Transverse colon (tissue), 4 donors: ENCODE data around the gene SPDYE4. TPM values are rescaled to one million over a fixed set of nuclear protein-coding genes. Genes with fewer than 3 reads are reported as not detected.

Source experiments
- DNase-seq: peaks from one replicate; pipeline ENCODE4 v3.0.0-alpha.2; 2019
- H3K27ac ChIP-seq, 4 donors: fragments of 200-600 bp; sonication (generic); 2 replicates each; pipeline ENCODE4 v1.5.1; 2016 to 2018; ENCODE audit warnings: inconsistent platforms in 4 of 4
- H3K27me3 ChIP-seq: fragments of 200-600 bp; sonication (generic); 2 replicates; pipeline ENCODE4 v1.5.1; 2017; ENCODE audit warnings: inconsistent platforms
- H3K36me3 ChIP-seq, 4 donors: fragments of 200-600 bp; sonication (generic); 2 replicates each; pipeline ENCODE4 v1.5.1; 2017 to 2019; ENCODE audit warnings: inconsistent platforms in 4 of 4
- H3K4me1 ChIP-seq, 4 donors: fragments of 200-600 bp; sonication (generic); 2 replicates each; pipeline ENCODE4 v1.5.1; 2017 to 2020; ENCODE audit warnings: inconsistent platforms in 4 of 4
- H3K4me3 ChIP-seq, 4 donors: fragments of 200-600 bp; sonication (generic); 1 replicate in 1 of 4; 2 replicates in 3 of 4; pipeline versions ENCODE4 v1.5.1 to v1.6.1; 2017 to 2019; ENCODE audit warnings: inconsistent platforms in 4 of 4
- H3K9me3 ChIP-seq, 2 donors: fragments of 200-600 bp; sonication (generic); 2 replicates each; pipeline ENCODE4 v1.5.1; 2017 to 2019; ENCODE audit warnings: inconsistent platforms in 2 of 2
- EP300 ChIP-seq: sonication (generic); formaldehyde crosslinking; IDR thresholded peaks from one replicate; pipeline ENCODE4 v1.6.1; 2017; ENCODE audit warnings: antibody characterized with exemption, low read depth
- POLR2A ChIP-seq: fragments of 450-650 bp; IDR thresholded peaks from one replicate; pipeline ENCODE4 v1.6.1; 2016; ENCODE audit warnings: antibody characterized with exemption, mild to moderate bottlenecking, moderate library complexity
- POLR2AphosphoS5 ChIP-seq, 3 donors: sonication (generic); formaldehyde crosslinking; IDR thresholded peaks; one replicate each; pipeline ENCODE4 v1.6.1; 2016; ENCODE audit warnings: antibody characterized with exemption in 3 of 3
- WGBS, 2 donors: methylation state at CpG; one replicate each; pipeline ENCODE4 v1.1.5; 2018; ENCODE audit warnings: low coverage in 1 of 2; 5-methylcytosine and 5-hydroxymethylcytosine counted together
- in situ Hi-C, 4 donors: fragments of 200-750 bp; cut with MboI; loops; one replicate each; pipeline versions ENCODE4 v1.15.0 to v1.15.1; 2017; ENCODE audit warnings: low sequenced_read_pairs in 3 of 4, low pct_ligation_motif_present in 1 of 4, low pct_unique_long_range_greater_than_20kb in 1 of 4
- intact Hi-C: fragments of 100-400 bp; cut with DNase I; formaldehyde crosslinking; loops from one replicate; pipeline ENCODE4 v1.15.1; 2023; ENCODE audit warnings: low total_unique reads
- total RNA-seq, 4 donors: library from RNA; depleted of rRNA; stranded (reverse); fragments of >200 nt; gene quantifications; one replicate each; pipeline ENCODE4 v1.1.0, GENCODE V29; 2016
- TF ChIP-seq, protein P1 (sequence below), 5 experiments: fragments of 200-600 bp in 3 of 5; fragments of 450-650 bp in 2 of 5; sonication (generic) in 3 of 5; IDR thresholded peaks; 1 replicate in 2 of 5; 2 replicates in 3 of 5; pipeline ENCODE4 v1.5.1; 2016 to 2017; ENCODE audit warnings: antibody characterized with exemption in 5 of 5, inconsistent platforms in 3 of 5, mild to moderate bottlenecking in 2 of 5, moderate library complexity in 1 of 5

SPDYE4 gene
- total RNA-seq, 4 donors from 2014 or later: not detected

DNA sequence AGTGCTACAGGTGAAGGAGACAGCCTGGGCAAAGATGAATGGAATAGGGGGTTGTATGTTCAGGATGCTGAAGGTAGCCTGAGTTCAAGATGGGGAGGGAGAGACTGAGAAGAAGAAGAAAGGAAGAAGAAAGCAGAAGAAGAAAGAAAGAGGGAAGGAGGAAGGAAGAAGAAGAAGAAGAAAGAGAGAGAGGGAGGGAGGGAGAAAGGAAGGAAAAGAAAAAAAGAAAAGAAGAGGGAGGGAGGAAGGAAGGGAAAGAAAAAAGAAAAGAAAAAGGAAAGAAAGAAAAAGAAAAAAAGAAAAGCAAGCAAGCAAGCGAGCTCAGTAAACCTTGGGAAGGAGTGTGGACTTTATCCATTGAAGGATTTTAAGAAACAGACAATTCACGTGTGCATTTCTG is 21.6 kb downstream of the SPDYE4 start:
- Histone ChIP-seq H3K9me3 (no peaks in the 10 kb centered on the region), H3K27ac (no peak overlapping the region), H3K27me3 (no peaks in the 10 kb centered on the region), H3K4me3 (no peak overlapping the region), H3K36me3 (no peaks in the 10 kb centered on the region), H3K4me1 (no peaks in the 10 kb centered on the region)
- no peak for TF ChIP-seq EP300
- TF ChIP-seq POLR2A: no peak
- no peak for TF ChIP-seq POLR2AphosphoS5 (IDR thresholded peaks at IDR 0.05)
- TF ChIP-seq, protein P1, sequence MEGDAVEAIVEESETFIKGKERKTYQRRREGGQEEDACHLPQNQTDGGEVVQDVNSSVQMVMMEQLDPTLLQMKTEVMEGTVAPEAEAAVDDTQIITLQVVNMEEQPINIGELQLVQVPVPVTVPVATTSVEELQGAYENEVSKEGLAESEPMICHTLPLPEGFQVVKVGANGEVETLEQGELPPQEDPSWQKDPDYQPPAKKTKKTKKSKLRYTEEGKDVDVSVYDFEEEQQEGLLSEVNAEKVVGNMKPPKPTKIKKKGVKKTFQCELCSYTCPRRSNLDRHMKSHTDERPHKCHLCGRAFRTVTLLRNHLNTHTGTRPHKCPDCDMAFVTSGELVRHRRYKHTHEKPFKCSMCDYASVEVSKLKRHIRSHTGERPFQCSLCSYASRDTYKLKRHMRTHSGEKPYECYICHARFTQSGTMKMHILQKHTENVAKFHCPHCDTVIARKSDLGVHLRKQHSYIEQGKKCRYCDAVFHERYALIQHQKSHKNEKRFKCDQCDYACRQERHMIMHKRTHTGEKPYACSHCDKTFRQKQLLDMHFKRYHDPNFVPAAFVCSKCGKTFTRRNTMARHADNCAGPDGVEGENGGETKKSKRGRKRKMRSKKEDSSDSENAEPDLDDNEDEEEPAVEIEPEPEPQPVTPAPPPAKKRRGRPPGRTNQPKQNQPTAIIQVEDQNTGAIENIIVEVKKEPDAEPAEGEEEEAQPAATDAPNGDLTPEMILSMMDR (IDR thresholded peaks at IDR 0.05): no peak
- in situ Hi-C loops (loop anchor here in 1 of 4 donors (25.0 kb wide), 1 partner anchor 324 kb away; no protein-coding TSS in a partner anchor), intact Hi-C loops (no loop called here)
- 60 to 84% methylated on average over 2 of the region's 2 CpGs for WGBS, 2 donors
- DNase-seq: no peak

DNA sequence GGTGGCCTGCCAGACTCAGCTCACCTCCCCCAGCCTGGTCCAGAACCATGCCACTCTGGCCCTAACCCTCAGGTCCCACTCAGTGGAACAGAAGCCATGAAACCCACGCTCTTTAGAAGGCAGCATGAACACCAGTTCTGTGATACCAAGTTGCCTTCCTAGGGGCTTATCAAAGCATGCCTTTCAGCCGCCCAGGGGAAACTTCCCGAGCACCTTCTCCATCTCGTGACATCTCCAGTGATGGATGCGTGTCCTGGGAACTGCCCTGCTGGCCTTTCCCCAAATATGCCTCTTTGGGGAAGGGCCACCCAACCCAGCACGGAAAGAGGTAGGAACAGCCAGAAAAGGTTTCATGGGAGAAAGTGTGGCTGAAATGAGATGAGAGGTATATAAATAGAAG is 22.0 kb downstream of the SPDYE4 start:
- Histone ChIP-seq H3K4me1 (no peaks in the 10 kb centered on the region), H3K27ac (no peak overlapping the region), H3K36me3 (no peaks in the 10 kb centered on the region), H3K27me3 (no peaks in the 10 kb centered on the region), H3K9me3 (no peaks in the 10 kb centered on the region), H3K4me3 (no peak overlapping the region)
- DNase-seq: no peak
- in situ Hi-C loops: loop anchor here in 1 of 4 donors (25.0 kb wide), 1 partner anchor 324 kb away; no protein-coding TSS in a partner anchor
- intact Hi-C loops: no loop called here
- TF ChIP-seq, protein P1 (IDR thresholded peaks at IDR 0.05): no peak
- no peak for TF ChIP-seq EP300
- TF ChIP-seq POLR2A: no peak
- no peak for TF ChIP-seq POLR2AphosphoS5 (IDR thresholded peaks at IDR 0.05)
- 75% methylated on average over 6 of the region's 6 CpGs; no CpG with 5 or more reads in 1 of the 2 donors for WGBS, 2 donors

DNA sequence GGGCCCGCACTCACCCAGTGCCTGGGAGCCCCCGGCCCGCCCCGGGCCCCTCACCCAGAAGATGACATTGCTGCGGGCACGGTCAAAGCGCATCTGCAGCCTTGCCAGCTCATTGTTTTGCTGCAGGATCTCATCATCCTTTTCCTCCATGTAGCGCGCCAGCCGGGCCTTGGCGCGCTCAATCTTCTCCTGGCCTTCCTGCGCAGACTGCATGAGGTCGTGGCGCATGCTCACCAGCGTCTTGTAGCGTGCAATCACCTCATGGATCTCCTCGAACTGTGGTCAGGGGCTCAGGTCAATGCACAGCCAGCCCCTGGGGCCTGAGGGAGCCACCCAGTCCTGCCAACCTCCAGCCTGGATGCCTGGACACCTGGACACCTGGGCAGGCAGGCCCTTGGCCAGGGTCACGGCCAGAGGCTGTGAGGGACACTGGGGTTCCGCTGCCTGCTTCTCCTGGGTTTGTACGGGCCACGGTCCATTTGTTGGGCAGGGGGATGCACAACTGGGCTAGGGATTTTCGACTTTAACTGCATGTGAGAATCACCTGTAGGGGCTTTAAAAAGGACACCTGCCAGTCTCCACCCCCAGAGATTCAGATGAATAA is 22.9 kb downstream of the SPDYE4 start:
- TF ChIP-seq, protein P1 (IDR thresholded peaks at IDR 0.05): no peak
- no peak for TF ChIP-seq POLR2A
- no peak for TF ChIP-seq EP300
- no peak for TF ChIP-seq POLR2AphosphoS5 (IDR thresholded peaks at IDR 0.05)
- no peaks in the 10 kb centered on the region for H3K4me1 ChIP-seq
- WGBS, 2 donors: 92% methylated on average over 22 of the region's 23 CpGs; no CpG with 5 or more reads in 1 of the 2 donors
- DNase-seq: no peak
- no peaks in the 10 kb centered on the region for H3K9me3 ChIP-seq
- H3K27me3 ChIP-seq: no peaks in the 10 kb centered on the region
- no peaks in the 10 kb centered on the region for H3K36me3 ChIP-seq
- H3K27ac ChIP-seq: no peak overlapping the region
- in situ Hi-C loops: loop anchor here in 1 of 4 donors (25.0 kb wide), 1 partner anchor 323 kb away; no protein-coding TSS in a partner anchor
- intact Hi-C loops: no loop called here
- no peak overlapping the region for H3K4me3 ChIP-seq

DNA sequence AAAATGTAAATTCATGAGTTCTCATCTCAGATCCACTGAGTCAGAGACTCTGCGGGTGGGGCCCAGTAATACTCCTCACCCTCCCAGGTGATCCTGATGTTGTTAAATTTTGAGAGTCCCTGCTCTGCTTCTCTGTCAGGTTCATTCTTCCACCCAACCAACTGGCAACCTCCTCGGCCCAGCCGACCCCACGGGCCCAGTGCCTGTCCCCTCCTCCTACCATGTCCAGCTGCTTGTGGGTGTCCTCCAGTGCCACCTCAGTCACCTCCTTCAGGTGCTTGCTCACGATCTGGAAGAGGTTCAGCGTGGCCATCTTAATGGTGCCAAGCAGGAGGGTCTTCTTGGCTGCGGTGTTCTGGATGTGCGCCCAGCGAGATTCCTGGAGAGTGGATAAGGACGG is 23.5 kb downstream of the SPDYE4 start:
- in situ Hi-C loops (loop anchor here in 1 of 4 donors (25.0 kb wide), 1 partner anchor 323 kb away; no protein-coding TSS in a partner anchor), intact Hi-C loops (no loop called here)
- WGBS, 2 donors: 88 to 95% methylated on average over 6 to 10 of the region's 10 CpGs
- TF ChIP-seq POLR2AphosphoS5 (IDR thresholded peaks at IDR 0.05) (no peak), POLR2A (no peak)
- Histone ChIP-seq H3K27ac (no peak overlapping the region), H3K4me3 (no peak overlapping the region), H3K27me3 (no peaks in the 10 kb centered on the region), H3K36me3 (no peaks in the 10 kb centered on the region), H3K9me3 (no peaks in the 10 kb centered on the region), H3K4me1 (no peaks in the 10 kb centered on the region)
- no peak for DNase-seq
